C4-2B (cell line): ENCODE results near the gene FLNC.
A peak's percentile ranks its signal among the peaks of the same experiment; 100 is the strongest.

ENCODE experiments used
- H3K27ac ChIP-seq: fragments of 450-650 bp; 2 replicates; pipeline ENCODE4 v1.5.1; 2017
- CTCF ChIP-seq: fragments of 450-650 bp; conservative IDR thresholded peaks from 2 replicates; pipeline ENCODE4 v1.5.1; 2017; ENCODE audit warnings: mild to moderate bottlenecking
- ZFX ChIP-seq: fragments of 450-650 bp; IDR thresholded peaks from 2 replicates; pipeline ENCODE4 v1.6.1; 2017

The FLNC gene

GRCh38 chr7:128874140-128875031 is 44.2 kb downstream of the FLNC start:
- H3K27ac ChIP-seq = peak overlapping the region; percentile 11; the same call in 1 of the 2 replicates
- TF ChIP-seq ZFX (no peak), CTCF (no peak)

GRCh38 chr7:128875523-128875948 is 45.3 kb downstream of the FLNC start:
- no peak for TF ChIP-seq ZFX
- no peak for TF ChIP-seq CTCF
- no peak overlapping the region for H3K27ac ChIP-seq

- TF ChIP-seq CTCF = no peak
- TF ChIP-seq ZFX = no peak
- H3K27ac ChIP-seq = no peak overlapping the region
Measured at GRCh38 chr7:128876127-128876526, 45.9 kb downstream of the FLNC start.

- no peak for TF ChIP-seq ZFX
- TF ChIP-seq CTCF = no peak
Measured at GRCh38 chr7:128876586-128876977, 46.4 kb downstream of the FLNC start.

GRCh38 chr7:128876978-128877755 is 47.0 kb downstream of the FLNC start:
- TF ChIP-seq CTCF (no peak), ZFX (no peak)

More at GRCh38 chr7:128876586-128876977, 46.4 kb downstream of the FLNC start:
- H3K27ac ChIP-seq = no peak overlapping the region

GRCh38 chr7:128877756-128878120 is 47.5 kb downstream of the FLNC start:
- H3K27ac ChIP-seq = no peak overlapping the region
- TF ChIP-seq ZFX (no peak), CTCF (no peak)

More at GRCh38 chr7:128876978-128877755, 47.0 kb downstream of the FLNC start:
- H3K27ac ChIP-seq = no peak overlapping the region
